PC-9 (cell line): ENCODE data around the gene CARS2. TPM values are rescaled to one million over a fixed set of nuclear protein-coding genes. Genes with fewer than 3 reads are reported as not detected.

Source experiments
- BruUV-seq: library from RNA; stranded (reverse); fragments of 400-500 nt; replicated peaks from 2 replicates; lab custom pipeline; 2021; lab: Mats Ljungman, UMichigan
- CTCF ChIA-PET: fragments of 300-600 bp; sonication (Branson Sonifier 250); formaldehyde crosslinking; loops from one replicate; lab custom pipeline; 2022; ENCODE audit warnings: antibody characterized with exemption; lab: Charles Lee
- POLR2A ChIA-PET: fragments of 300-600 bp; sonication (Branson Sonifier 250); formaldehyde crosslinking; loops from one replicate; lab custom pipeline; 2022; ENCODE audit warnings: antibody characterized with exemption; ENCODE audit not compliant: unreplicated experiment; lab: Charles Lee
- DNase-seq, 2 experiments: peaks; one replicate each; pipeline versions ENCODE4 v3.0.0 to v3.0.0-alpha.2; 2015 to 2022; ENCODE audit warnings: mixed read lengths in 1 of 2
- H2AFZ ChIP-seq: fragments of 200-600 bp; sonication (generic); 2 replicates; pipeline ENCODE4 v1.8.1; 2017; ENCODE audit warnings: antibody characterized with exemption
- H3F3A ChIP-seq: fragments of 200-600 bp; sonication (generic); 2 replicates; pipeline ENCODE4 v1.8.1; 2017; ENCODE audit warnings: antibody characterized with exemption, mild to moderate bottlenecking, low read depth; ENCODE audit not compliant: insufficient read depth
- H3K27ac ChIP-seq: fragments of 200-600 bp; sonication (generic); 2 replicates; pipeline ENCODE4 v1.6.1; 2016; ENCODE audit warnings: mixed run types
- H3K27me3 ChIP-seq: fragments of 200-600 bp; sonication (generic); 2 replicates; pipeline ENCODE4 v1.6.1; 2016; ENCODE audit warnings: low read depth, mixed run types; ENCODE audit not compliant: insufficient read depth
- H3K36me3 ChIP-seq: fragments of 200-600 bp; sonication (generic); 2 replicates; pipeline ENCODE4 v1.6.1; 2016; ENCODE audit warnings: low read depth, mixed run types
- H3K4me1 ChIP-seq: fragments of 200-600 bp; sonication (generic); replicated peaks from 2 replicates; pipeline ENCODE4 v1.6.1; 2016; ENCODE audit warnings: mixed run types; ENCODE audit not compliant: insufficient read depth
- H3K4me2 ChIP-seq: fragments of 200-600 bp; sonication (generic); 2 replicates; pipeline ENCODE4 v1.6.1; 2017; ENCODE audit warnings: mixed run types
- H3K4me3 ChIP-seq: fragments of 200-600 bp; sonication (generic); 2 replicates; pipeline ENCODE4 v1.6.1; 2016; ENCODE audit warnings: mixed run types
- H3K79me2 ChIP-seq: fragments of 200-600 bp; sonication (generic); 2 replicates; pipeline ENCODE4 v1.6.1; 2017; ENCODE audit warnings: low read depth, mixed run types
- H3K9me2 ChIP-seq: fragments of 200-600 bp; sonication (generic); 2 replicates; pipeline ENCODE4 v1.8.1; 2017; ENCODE audit warnings: mild to moderate bottlenecking; ENCODE audit not compliant: insufficient read depth
- H3K9me3 ChIP-seq: fragments of 200-600 bp; sonication (generic); 2 replicates; pipeline ENCODE4 v1.8.1; 2016; ENCODE audit warnings: low read depth; ENCODE audit not compliant: insufficient read depth
- H4K20me1 ChIP-seq: fragments of 200-600 bp; sonication (generic); 2 replicates; pipeline ENCODE4 v1.8.1; 2017; ENCODE audit not compliant: insufficient read depth
- EZH2 ChIP-seq: fragments of 200-600 bp; sonication (generic); IDR thresholded peaks from 2 replicates; pipeline ENCODE4 v1.8.0; 2017; ENCODE audit warnings: antibody characterized with exemption, low read depth
- intact Hi-C: fragments of 100-400 bp; cut with micrococcal nuclease; formaldehyde crosslinking; loops from one replicate; pipeline ENCODE4 v1.10.0; 2022; ENCODE audit not compliant: unreplicated experiment
- total RNA-seq: library from RNA; stranded (reverse); gene quantifications from 2 replicates; pipeline ENCODE4 v1.2.3, GENCODE V29; 2021
- TF ChIP-seq, protein P1 (sequence below): fragments of 200-600 bp; sonication (generic); conservative IDR thresholded peaks from 2 replicates; pipeline ENCODE4 v1.6.1; 2017; ENCODE audit warnings: mixed run types, antibody characterized with exemption, mild to moderate bottlenecking, moderate library complexity

Gene CARS2
- total RNA-seq, 1 experiment from 2014 or later, result 67.0 TPM

DNA sequence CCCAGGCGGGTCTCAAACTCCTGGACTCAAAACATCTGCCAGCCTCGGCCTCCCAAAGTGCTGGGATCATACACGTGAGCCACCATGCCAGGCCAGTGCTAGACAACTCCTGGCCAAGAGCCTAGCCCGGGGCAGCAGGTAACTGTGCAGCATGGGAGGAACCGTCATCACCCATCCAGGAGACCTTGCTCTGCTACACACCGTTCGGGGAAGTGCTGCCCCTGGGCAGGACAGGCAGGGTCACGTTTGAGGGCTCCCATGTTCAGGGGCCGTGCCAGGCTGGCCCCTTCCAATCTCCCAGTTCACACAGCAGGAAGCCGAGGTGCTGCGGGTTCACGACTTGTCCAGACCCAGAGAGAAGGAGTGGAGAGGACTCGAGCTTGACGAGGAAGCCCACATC, 55.5 kb downstream of the CARS2 start:
- POLR2A ChIA-PET, result no interaction called here
- no peak for DNase-seq
- Histone ChIP-seq H3K4me1 (no peaks in the 10 kb centered on the region), H3F3A (no peaks in the 10 kb centered on the region), H2AFZ (no peak overlapping the region), H3K79me2 (no peaks in the 10 kb centered on the region), H3K9me3 (no peaks in the 10 kb centered on the region), H3K4me2 (no peak overlapping the region), H3K4me3 (no peak overlapping the region), H3K36me3 (no peaks in the 10 kb centered on the region), H3K9me2 (no peaks in the 10 kb centered on the region), H3K27ac (no peak overlapping the region), H4K20me1 (no peaks in the 10 kb centered on the region), H3K27me3 (no peaks in the 10 kb centered on the region)
- CTCF ChIA-PET, result no interaction called here
- BruUV-seq, result no TSS peak
- TF ChIP-seq, protein P1, sequence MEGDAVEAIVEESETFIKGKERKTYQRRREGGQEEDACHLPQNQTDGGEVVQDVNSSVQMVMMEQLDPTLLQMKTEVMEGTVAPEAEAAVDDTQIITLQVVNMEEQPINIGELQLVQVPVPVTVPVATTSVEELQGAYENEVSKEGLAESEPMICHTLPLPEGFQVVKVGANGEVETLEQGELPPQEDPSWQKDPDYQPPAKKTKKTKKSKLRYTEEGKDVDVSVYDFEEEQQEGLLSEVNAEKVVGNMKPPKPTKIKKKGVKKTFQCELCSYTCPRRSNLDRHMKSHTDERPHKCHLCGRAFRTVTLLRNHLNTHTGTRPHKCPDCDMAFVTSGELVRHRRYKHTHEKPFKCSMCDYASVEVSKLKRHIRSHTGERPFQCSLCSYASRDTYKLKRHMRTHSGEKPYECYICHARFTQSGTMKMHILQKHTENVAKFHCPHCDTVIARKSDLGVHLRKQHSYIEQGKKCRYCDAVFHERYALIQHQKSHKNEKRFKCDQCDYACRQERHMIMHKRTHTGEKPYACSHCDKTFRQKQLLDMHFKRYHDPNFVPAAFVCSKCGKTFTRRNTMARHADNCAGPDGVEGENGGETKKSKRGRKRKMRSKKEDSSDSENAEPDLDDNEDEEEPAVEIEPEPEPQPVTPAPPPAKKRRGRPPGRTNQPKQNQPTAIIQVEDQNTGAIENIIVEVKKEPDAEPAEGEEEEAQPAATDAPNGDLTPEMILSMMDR, result no peak
- TF ChIP-seq EZH2, result no peak
- intact Hi-C loops, result no loop called here

DNA sequence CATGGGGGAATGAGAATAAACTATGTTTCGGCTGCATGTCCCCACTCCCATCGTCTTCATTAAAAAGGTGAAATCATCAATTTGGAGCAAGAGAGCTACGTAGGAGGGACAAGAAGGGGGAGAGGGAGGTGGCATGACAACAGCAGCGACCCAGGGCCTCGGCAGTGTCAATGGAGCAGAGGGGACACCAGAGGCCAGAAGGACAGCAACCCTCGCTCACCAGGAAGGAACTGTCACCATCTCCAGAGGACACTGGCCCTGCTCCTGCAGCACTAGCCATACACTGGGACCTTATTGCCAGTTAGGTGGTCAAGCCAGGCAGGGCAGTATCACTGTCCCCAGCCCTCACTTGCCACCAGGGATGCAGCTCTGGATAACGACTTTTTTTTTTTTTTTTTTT, 56.4 kb downstream of the CARS2 start:
- no TSS peak for BruUV-seq
- Histone ChIP-seq H3K36me3 (no peaks in the 10 kb centered on the region), H2AFZ (no peak overlapping the region), H3K9me3 (no peaks in the 10 kb centered on the region), H3K9me2 (no peaks in the 10 kb centered on the region), H3K27me3 (no peaks in the 10 kb centered on the region), H3F3A (peaks cover 2% of the 10 kb centered on the region; the same call in 1 of the 2 replicates), H3K4me2 (no peak overlapping the region), H3K4me1 (no peaks in the 10 kb centered on the region), H3K79me2 (no peaks in the 10 kb centered on the region), H3K4me3 (no peak overlapping the region), H3K27ac (no peak overlapping the region), H4K20me1 (no peaks in the 10 kb centered on the region)
- DNase-seq, result no peak
- CTCF ChIA-PET, result no interaction called here
- POLR2A ChIA-PET, result no interaction called here
- intact Hi-C loops, result no loop called here
- TF ChIP-seq, protein P1, result no peak
- TF ChIP-seq EZH2, result no peak

DNA sequence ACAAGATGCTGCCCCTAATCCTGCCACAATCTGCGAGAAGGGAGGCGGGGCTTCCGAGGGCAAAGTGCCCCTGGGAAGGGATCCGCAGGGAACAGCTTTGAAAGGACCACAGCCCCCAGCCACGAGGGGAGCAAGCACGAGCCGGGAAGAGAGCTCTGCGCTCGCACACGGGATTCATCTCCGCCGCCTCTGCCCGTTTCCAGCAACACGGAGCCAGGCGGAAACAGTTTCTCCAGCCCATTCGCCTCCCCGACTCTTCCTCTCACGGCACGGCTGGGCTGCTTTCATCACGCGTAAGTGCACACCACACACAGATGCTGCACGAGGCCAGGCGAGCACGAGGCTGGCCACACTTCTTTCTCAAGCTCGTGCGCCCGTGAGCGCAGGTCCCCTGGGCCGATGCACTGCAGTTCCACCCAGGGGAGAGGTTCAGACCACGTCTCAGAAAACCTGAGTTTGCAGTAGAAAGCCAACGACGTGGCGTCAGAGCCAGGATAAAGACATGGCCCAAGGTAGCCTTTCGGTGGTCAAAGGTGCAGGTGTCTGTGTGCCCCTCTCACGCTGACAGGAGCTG, 57.0 kb downstream of the CARS2 start:
- Histone ChIP-seq H3K27me3 (no peaks in the 10 kb centered on the region), H3K4me3 (no peak overlapping the region), H3K4me2 (no peak overlapping the region), H3K9me3 (no peaks in the 10 kb centered on the region), H3F3A (peaks cover 8% of the 10 kb centered on the region; the same call in 1 of the 2 replicates), H3K79me2 (no peaks in the 10 kb centered on the region), H3K9me2 (no peaks in the 10 kb centered on the region), H2AFZ (no peak overlapping the region), H3K4me1 (no peaks in the 10 kb centered on the region), H3K27ac (no peak overlapping the region), H4K20me1 (no peaks in the 10 kb centered on the region), H3K36me3 (peaks cover 3% of the 10 kb centered on the region; the same call in 1 of the 2 replicates)
- DNase-seq, result no peak
- CTCF ChIA-PET, result no interaction called here
- POLR2A ChIA-PET, result no interaction called here
- intact Hi-C loops, result no loop called here
- BruUV-seq, result no TSS peak
- no peak for TF ChIP-seq EZH2
- TF ChIP-seq, protein P1, result no peak
